ENCODE results near the gene DNAJB6. TPM values are rescaled to one million over a fixed set of nuclear protein-coding genes. Genes with fewer than 3 reads are reported as not detected.

DNAJB6 gene
- total and polyA plus RNA-seq, 2 donors (not counting 3 experiments of a cell fraction or from before 2014, with no cell fraction given), result 69.6 to 135 TPM

GRCh38 chr7:157460721-157461120 is 123.9 kb downstream of the DNAJB6 start:
- dilution Hi-C loops (cut with MboI; ENCODE audit: extremely low pct_ligation_motif_present, low sequenced_read_pairs), result no loop called here
- POLR2A ChIA-PET, result no interaction called here
- CTCF ChIA-PET, result no interaction called here
- intact Hi-C loops (cut with micrococcal nuclease), result no loop called here
- Histone ChIP-seq H3K4me3 (replicated peaks in 1 of 3; ENCODE audit: insufficient read depth in 1 of 3, low read depth in 1 of 3, low read length in 3 of 3) (no peak overlapping the region), H3K9ac (replicated peaks; ENCODE audit: extremely low read depth, insufficient read depth, low read length) (no peak overlapping the region), H2AFZ (ENCODE audit: low read depth, low read length) (no peak overlapping the region), H4K20me1 (replicated peaks; ENCODE audit: control insufficient read depth, extremely low read depth, insufficient read depth, low read length) (no peaks in the 10 kb centered on the region), H3K27ac (ENCODE audit: insufficient read depth, low read depth, low read length) (no peak overlapping the region), H3K9me1 (replicated peaks; ENCODE audit: control insufficient read depth, extremely low read depth, insufficient read depth, low read length) (no peaks in the 10 kb centered on the region), H3K79me2 (ENCODE audit: control insufficient read depth, insufficient read depth, low read length) (no peaks in the 10 kb centered on the region), H3K4me2 (ENCODE audit: insufficient read depth, low read length) (no peak overlapping the region), H3K27me3 (ENCODE audit: control insufficient read depth in 2 of 2, insufficient read depth in 2 of 2, low read length in 2 of 2) (no peaks in the 10 kb centered on the region), H3K4me1 (ENCODE audit: control insufficient read depth, extremely low read depth, insufficient read depth, low read length) (no peaks in the 10 kb centered on the region), H3K9me3 (replicated peaks; ENCODE audit: control insufficient read depth, insufficient read depth, low read length) (no peaks in the 10 kb centered on the region), H3K36me3 (ENCODE audit: control insufficient read depth in 2 of 2, extremely low read depth in 1 of 2, insufficient read depth in 2 of 2, low read length in 2 of 2) (no peaks in the 10 kb centered on the region)
- no TSS peak for BruUV-seq (replicated peaks)
- FAIRE-seq, result no peak
- DNase-seq (ENCODE audit: low read depth, low spot score), result no peak
- TF ChIP-seq POLR2AphosphoS5 (IDR thresholded peaks at IDR 0.05; ENCODE audit: insufficient read depth, low read depth, low read length), result no peak
- TF ChIP-seq JUN (IDR thresholded peaks at IDR 0.05; ENCODE audit: borderline replicate concordance, insufficient read depth, insufficient read length, low read depth), result no peak

- dilution Hi-C loops (cut with MboI; ENCODE audit: extremely low pct_ligation_motif_present, low sequenced_read_pairs), result no loop called here
- H3K4me2 ChIP-seq (ENCODE audit: insufficient read depth, low read length), result no peak overlapping the region
Measured at GRCh38 chr7:157461573-157462418, 125.0 kb downstream of the DNAJB6 start.

More at GRCh38 chr7:157461573-157462418, 125.0 kb downstream of the DNAJB6 start:
- FAIRE-seq, result no peak
- TF ChIP-seq POLR2A (IDR thresholded peaks at IDR 0.05; ENCODE audit: low read depth, low read length) (no peak), MYC (IDR thresholded peaks at IDR 0.05; ENCODE audit: low read depth, low read length) (no peak), CTCF (IDR thresholded peaks at IDR 0.05; ENCODE audit: extremely low read depth in 1 of 2, insufficient read depth in 1 of 2, low read depth in 1 of 2, low read length in 2 of 2) (no peak), GATA2 (IDR thresholded peaks at IDR 0.05; ENCODE audit: insufficient read depth, insufficient read length, low read depth, low read length) (no peak), POLR2AphosphoS5 (IDR thresholded peaks at IDR 0.05; ENCODE audit: insufficient read depth, low read depth, low read length) (no peak), JUN (IDR thresholded peaks at IDR 0.05; ENCODE audit: borderline replicate concordance, insufficient read depth, insufficient read length, low read depth) (no peak), EZH2 (IDR thresholded peaks at IDR 0.05; ENCODE audit: borderline replicate concordance, low read depth, low read length, severe bottlenecking) (no peak)
- POLR2A ChIA-PET, result no interaction called here
- H3K27ac ChIP-seq (ENCODE audit: insufficient read depth, low read depth, low read length), result no peak overlapping the region
- H3K9me3 ChIP-seq (replicated peaks; ENCODE audit: control insufficient read depth, insufficient read depth, low read length), result no peaks in the 10 kb centered on the region
- no peaks in the 10 kb centered on the region for H3K36me3 ChIP-seq (ENCODE audit: control insufficient read depth in 2 of 2, extremely low read depth in 1 of 2, insufficient read depth in 2 of 2, low read length in 2 of 2)
- CTCF ChIA-PET, result no interaction called here
- H3K27me3 ChIP-seq (ENCODE audit: control insufficient read depth in 2 of 2, insufficient read depth in 2 of 2, low read length in 2 of 2), result no peaks in the 10 kb centered on the region
- no peak overlapping the region for H3K4me3 ChIP-seq (replicated peaks in 1 of 3; ENCODE audit: insufficient read depth in 1 of 3, low read depth in 1 of 3, low read length in 3 of 3)
- intact Hi-C loops (cut with micrococcal nuclease), result no loop called here
- no peak overlapping the region for H3K9ac ChIP-seq (replicated peaks; ENCODE audit: extremely low read depth, insufficient read depth, low read length)
- H3K79me2 ChIP-seq (ENCODE audit: control insufficient read depth, insufficient read depth, low read length), result no peaks in the 10 kb centered on the region
- DNase-seq (ENCODE audit: low read depth, low spot score), result no peak
- no TSS peak for BruUV-seq (replicated peaks)
- no peaks in the 10 kb centered on the region for H4K20me1 ChIP-seq (replicated peaks; ENCODE audit: control insufficient read depth, extremely low read depth, insufficient read depth, low read length)
- H3K9me1 ChIP-seq (replicated peaks; ENCODE audit: control insufficient read depth, extremely low read depth, insufficient read depth, low read length), result no peaks in the 10 kb centered on the region
- no peak overlapping the region for H2AFZ ChIP-seq (ENCODE audit: low read depth, low read length)
- no peaks in the 10 kb centered on the region for H3K4me1 ChIP-seq (ENCODE audit: control insufficient read depth, extremely low read depth, insufficient read depth, low read length)
